Suprapubic skin (tissue), 4 donors: ENCODE data around the gene FBXO21. TPM values are rescaled to one million over a fixed set of nuclear protein-coding genes. Genes with fewer than 3 reads are reported as not detected.

Experiments used
- DNase-seq, 2 donors: peaks; one replicate each; pipeline ENCODE4 v3.0.0-alpha.2; 2019; ENCODE audit warnings: low spot score in 2 of 2
- H3K27ac ChIP-seq: fragments of 200-600 bp; sonication (generic); one replicate; pipeline ENCODE4 v1.5.1; 2019
- H3K27me3 ChIP-seq: fragments of 200-600 bp; sonication (generic); one replicate; pipeline ENCODE4 v1.5.1; 2019
- H3K36me3 ChIP-seq: fragments of 200-600 bp; sonication (generic); one replicate; pipeline ENCODE4 v1.5.1; 2019
- H3K4me1 ChIP-seq: fragments of 200-600 bp; sonication (generic); one replicate; pipeline ENCODE4 v1.5.1; 2019
- H3K4me3 ChIP-seq: fragments of 200-600 bp; sonication (generic); one replicate; pipeline ENCODE4 v1.5.1; 2019; ENCODE audit warnings: mild to moderate bottlenecking
- H3K9me3 ChIP-seq: fragments of 200-600 bp; sonication (generic); one replicate; pipeline ENCODE4 v1.5.1; 2019
- CTCF ChIP-seq, 2 donors: fragments of 200-600 bp in 1 of 2; fragments of 450-650 bp in 1 of 2; sonication (generic) in 1 of 2; IDR thresholded peaks; one replicate each; pipeline ENCODE4 v1.5.1; 2016 to 2019; ENCODE audit warnings: antibody characterized with exemption in 2 of 2, mild to moderate bottlenecking in 1 of 2, moderate library complexity in 1 of 2
- EP300 ChIP-seq: sonication (generic); formaldehyde crosslinking; IDR thresholded peaks from one replicate; pipeline ENCODE4 v1.6.1; 2017; ENCODE audit warnings: antibody characterized with exemption
- POLR2A ChIP-seq, 2 donors: fragments of 450-650 bp; IDR thresholded peaks; one replicate each; pipeline ENCODE4 v1.6.1; 2017; ENCODE audit warnings: antibody characterized with exemption in 2 of 2, mild to moderate bottlenecking in 2 of 2, moderate library complexity in 2 of 2
- POLR2AphosphoS5 ChIP-seq, 3 donors: sonication (generic); formaldehyde crosslinking; IDR thresholded peaks; one replicate each; pipeline ENCODE4 v1.6.1; 2017; ENCODE audit warnings: antibody characterized with exemption in 3 of 3
- WGBS: methylation state at CpG from one replicate; pipeline ENCODE4 v1.1.5; 2018; 5-methylcytosine and 5-hydroxymethylcytosine counted together
- total RNA-seq, 4 donors: library from RNA; depleted of rRNA; stranded (reverse); fragments of >200 nt; gene quantifications; one replicate each; pipeline ENCODE4 v1.1.0, GENCODE V29; 2016

Gene FBXO21, protein sequence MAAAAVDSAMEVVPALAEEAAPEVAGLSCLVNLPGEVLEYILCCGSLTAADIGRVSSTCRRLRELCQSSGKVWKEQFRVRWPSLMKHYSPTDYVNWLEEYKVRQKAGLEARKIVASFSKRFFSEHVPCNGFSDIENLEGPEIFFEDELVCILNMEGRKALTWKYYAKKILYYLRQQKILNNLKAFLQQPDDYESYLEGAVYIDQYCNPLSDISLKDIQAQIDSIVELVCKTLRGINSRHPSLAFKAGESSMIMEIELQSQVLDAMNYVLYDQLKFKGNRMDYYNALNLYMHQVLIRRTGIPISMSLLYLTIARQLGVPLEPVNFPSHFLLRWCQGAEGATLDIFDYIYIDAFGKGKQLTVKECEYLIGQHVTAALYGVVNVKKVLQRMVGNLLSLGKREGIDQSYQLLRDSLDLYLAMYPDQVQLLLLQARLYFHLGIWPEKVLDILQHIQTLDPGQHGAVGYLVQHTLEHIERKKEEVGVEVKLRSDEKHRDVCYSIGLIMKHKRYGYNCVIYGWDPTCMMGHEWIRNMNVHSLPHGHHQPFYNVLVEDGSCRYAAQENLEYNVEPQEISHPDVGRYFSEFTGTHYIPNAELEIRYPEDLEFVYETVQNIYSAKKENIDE
- 100 to 1,000 TPM in 1 of 4 donors, 10 to 100 TPM in 3; 76.1 to 109 (median 80.1) TPM for total RNA-seq

- Histone ChIP-seq H3K4me1 (peaks cover 23% of the 10 kb centered on the region), H3K27ac (peak within 1 kb of the TSS; percentile 76), H3K36me3 (peaks cover 10% of the 10 kb centered on the region), H3K27me3 (no peaks in the 10 kb centered on the region), H3K9me3 (no peaks in the 10 kb centered on the region), H3K4me3 (peak within 1 kb of the TSS; percentile 64)
- 6% methylated on average over 22 of the region's 59 CpGs for WGBS
- peak; percentile 93 to 94 for DNase-seq
- TF ChIP-seq POLR2AphosphoS5 (IDR thresholded peaks at IDR 0.05): peak; percentile 32 to 66 (median 46)
- TF ChIP-seq POLR2A (IDR thresholded peaks at IDR 0.05): peak; percentile 73 to 80
- no peak for TF ChIP-seq CTCF (IDR thresholded peaks at IDR 0.05)
- no peak for TF ChIP-seq EP300
Observed at GRCh38 chr12:117190210-117190781, at the start of gene FBXO21. TSS of gene FBXO21 (minus strand) at chr12:117190470. CDS start at chr12:117190456, 14 bp downstream.

- H3K4me1 ChIP-seq: no peaks in the 10 kb centered on the region
- peaks cover 18% of the 10 kb centered on the region for H3K27me3 ChIP-seq
- 12% methylated on average over 13 of the region's 13 CpGs for WGBS
- H3K9me3 ChIP-seq: no peaks in the 10 kb centered on the region
- no peaks in the 10 kb centered on the region for H3K36me3 ChIP-seq
- no peak overlapping the region for H3K4me3 ChIP-seq
- no peak for TF ChIP-seq POLR2A (IDR thresholded peaks at IDR 0.05)
- TF ChIP-seq CTCF (IDR thresholded peaks at IDR 0.05): peak; percentile 28 to 78
- TF ChIP-seq POLR2AphosphoS5 (IDR thresholded peaks at IDR 0.05): no peak
- no peak overlapping the region for H3K27ac ChIP-seq
- peak; percentile 79 to 87 for DNase-seq
Observed at GRCh38 chr12:117236456-117237001, 46.3 kb upstream of the FBXO21 start.

DNA sequence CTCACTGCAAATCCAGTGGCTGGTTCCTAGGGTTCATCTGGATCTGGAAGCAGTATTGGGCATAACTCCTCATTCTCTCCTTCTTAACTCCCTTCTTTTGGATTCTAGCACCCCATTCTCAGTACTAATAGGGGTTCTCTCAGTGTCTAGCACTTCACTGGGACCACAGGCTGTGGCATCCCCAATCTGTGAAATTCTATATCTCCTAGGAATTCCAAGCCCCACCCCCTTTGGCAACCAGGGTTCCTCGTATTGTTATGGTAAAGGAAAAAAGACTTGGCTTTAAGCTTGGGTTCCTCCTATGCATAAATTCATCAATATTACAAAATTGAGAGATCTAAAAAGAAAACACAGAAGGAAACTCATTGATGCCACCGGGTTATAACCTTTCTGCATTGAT, 45.0 kb upstream of the FBXO21 start:
- Histone ChIP-seq H3K4me3 (no peak overlapping the region), H3K27me3 (peaks cover 18% of the 10 kb centered on the region), H3K4me1 (no peaks in the 10 kb centered on the region), H3K9me3 (no peaks in the 10 kb centered on the region), H3K27ac (no peak overlapping the region), H3K36me3 (no peaks in the 10 kb centered on the region)
- TF ChIP-seq POLR2A (IDR thresholded peaks at IDR 0.05): no peak
- no peak for TF ChIP-seq POLR2AphosphoS5 (IDR thresholded peaks at IDR 0.05)
- no peak for TF ChIP-seq CTCF (IDR thresholded peaks at IDR 0.05)
- no peak for TF ChIP-seq EP300
- 56% methylated on average over 2 of the region's 2 CpGs for WGBS
- DNase-seq: no peak

DNA sequence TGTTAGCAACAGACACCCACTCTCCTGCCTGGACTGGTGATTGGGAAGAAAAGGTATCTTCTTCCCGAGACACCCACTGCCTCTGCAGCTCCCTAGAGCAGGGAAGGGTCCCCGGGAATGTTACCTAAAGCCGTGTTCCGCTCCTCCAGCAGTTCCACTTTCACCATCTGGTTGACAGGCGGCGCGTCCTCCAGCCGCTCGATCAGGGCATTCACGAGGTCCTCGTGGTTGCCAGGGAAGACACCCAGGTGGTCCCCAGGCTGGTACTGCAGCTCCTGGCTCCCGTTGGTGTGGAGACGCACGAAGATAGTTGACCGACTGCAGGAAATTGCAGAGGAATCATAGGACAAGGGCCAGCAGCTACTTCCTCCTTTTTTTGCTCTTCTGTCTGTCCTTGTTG, 44.2 kb upstream of the FBXO21 start:
- 64% methylated on average over 7 of the region's 15 CpGs for WGBS
- Histone ChIP-seq H3K4me3 (no peak overlapping the region), H3K4me1 (no peaks in the 10 kb centered on the region), H3K27ac (no peak overlapping the region), H3K27me3 (peaks cover 18% of the 10 kb centered on the region), H3K9me3 (no peaks in the 10 kb centered on the region), H3K36me3 (no peaks in the 10 kb centered on the region)
- DNase-seq: no peak
- TF ChIP-seq EP300: no peak
- no peak for TF ChIP-seq CTCF (IDR thresholded peaks at IDR 0.05)
- TF ChIP-seq POLR2AphosphoS5 (IDR thresholded peaks at IDR 0.05): no peak

- no peak overlapping the region for H3K27ac ChIP-seq
- H3K27me3 ChIP-seq: peaks cover 25% of the 10 kb centered on the region
- H3K36me3 ChIP-seq: no peaks in the 10 kb centered on the region
- no peaks in the 10 kb centered on the region for H3K9me3 ChIP-seq
- TF ChIP-seq CTCF (IDR thresholded peaks at IDR 0.05): no peak
- no peak for TF ChIP-seq POLR2A (IDR thresholded peaks at IDR 0.05)
- no peak for TF ChIP-seq POLR2AphosphoS5 (IDR thresholded peaks at IDR 0.05)
- TF ChIP-seq EP300: no peak
- no peak for DNase-seq
- H3K4me1 ChIP-seq: no peaks in the 10 kb centered on the region
- H3K4me3 ChIP-seq: no peak overlapping the region
- WGBS: 94% methylated on average over 11 of the region's 11 CpGs
Observed at GRCh38 chr12:117231750-117232149, 41.5 kb upstream of the FBXO21 start.
